A549 (cell line): ENCODE data around the gene DCT. TPM values are rescaled to one million over a fixed set of nuclear protein-coding genes. Genes with fewer than 3 reads are reported as not detected.
A peak's percentile ranks its signal among the peaks of the same experiment; 100 is the strongest.

Experiments
- ATAC-seq, 2 experiments: fragments of 200-7000 bp in 1 of 2; fragments of >200 bp in 1 of 2; cut with Nextera tagmentation in 1 of 2; cut with Tn5 transposase in 1 of 2; 3 replicates each; pipeline versions ENCODE4 v1.8.0 to v1.9.1; 2018 to 2020; ENCODE audit warnings: mild to moderate bottlenecking in 1 of 2, moderate library complexity in 1 of 2
- CTCF ChIA-PET: fragments of 300-600 bp; sonication (Branson Sonifier 250); formaldehyde crosslinking; extraction: SDS; loops from one replicate; lab custom pipeline; 2021; ENCODE audit warnings: antibody characterized with exemption, inconsistent platforms; lab: Yijun Ruan, JAX
- POLR2A ChIA-PET: fragments of 350-600 bp; formaldehyde crosslinking; extraction: SDS; loops from one replicate; lab custom pipeline; 2021; ENCODE audit warnings: antibody characterized with exemption, inconsistent platforms; lab: Yijun Ruan, JAX
- DNase-seq, 2 experiments: peaks; one replicate each; pipeline versions ENCODE4 v3.0.0 to v3.0.0-alpha.2; 2011 to 2016; ENCODE audit warnings: low read depth in 1 of 2, low spot score in 1 of 2
- FAIRE-seq: peaks from 2 replicates; lab custom pipeline; 2011; peaks lifted over from hg19 to GRCh38; lab: Jason Lieb, UNC
- H3K27ac ChIP-seq, 2 experiments: fragments of >200 bp; sonication (Bioruptor Twin); formaldehyde crosslinking; 3 replicates each; pipeline ENCODE4 v1.5.1; 2016 to 2017
- H3K4me1 ChIP-seq: fragments of >200 bp; sonication (Bioruptor Twin); formaldehyde crosslinking; 3 replicates; pipeline ENCODE4 v1.6.1; 2016
- H3K4me2 ChIP-seq: fragments of >200 bp; sonication (Bioruptor Twin); formaldehyde crosslinking; 3 replicates; pipeline ENCODE4 v1.6.1; 2016
- H3K4me3 ChIP-seq: fragments of >200 bp; sonication (Bioruptor Twin); formaldehyde crosslinking; 3 replicates; pipeline ENCODE4 v1.5.1; 2016
- H3K9me3 ChIP-seq: fragments of >200 bp; sonication (Bioruptor Twin); formaldehyde crosslinking; 3 replicates; pipeline ENCODE4 v1.6.1; 2016
- ESRRA ChIP-seq: fragments of 150-350 bp; IDR thresholded peaks from 2 replicates; pipeline ENCODE4 v1.6.1; 2014; ENCODE audit warnings: mild to moderate bottlenecking, low read length, borderline replicate concordance
- NFE2L2 ChIP-seq: fragments of 150-350 bp; conservative IDR thresholded peaks from 2 replicates; pipeline ENCODE4 v1.6.1; 2014; ENCODE audit warnings: low read length
- SMC3 ChIP-seq: fragments of >200 bp; sonication (Bioruptor Twin); formaldehyde crosslinking; IDR thresholded peaks from 3 replicates; pipeline ENCODE4 v1.6.1; 2018; ENCODE audit warnings: inconsistent platforms
- ZFP36 ChIP-seq: fragments of 450-650 bp; IDR thresholded peaks from 2 replicates; pipeline ENCODE4 v1.6.1; 2014; ENCODE audit warnings: borderline replicate concordance; ENCODE audit not compliant: partially characterized antibody
- WGBS: methylation state at CpG from one replicate; pipeline ENCODE4 v1.1.6; 2017; ENCODE audit errors: missing lambda C conversion rate; 5-methylcytosine and 5-hydroxymethylcytosine counted together
- polyA plus RNA-seq, 4 experiments: library from polyadenylated mRNA; depleted of rRNA in 3 of 4; stranded (reverse); fragments of >200 nt; fragmentation: RNase III in 1 of 4; extraction: RNeasy Plus Mini Kit Qiagen cat#74134 plus additional on column Dnase treatment in 1 of 4; gene quantifications; 2 replicates in 3 of 4; 3 replicates in 1 of 4; pipeline ENCODE4 v1.2.3, GENCODE V29; 2011 to 2017

Gene DCT
- polyA plus RNA-seq, 2 of the 4 experiments (the other 2 are of a cell fraction) = 0.03 TPM; not detected in 1

DNA sequence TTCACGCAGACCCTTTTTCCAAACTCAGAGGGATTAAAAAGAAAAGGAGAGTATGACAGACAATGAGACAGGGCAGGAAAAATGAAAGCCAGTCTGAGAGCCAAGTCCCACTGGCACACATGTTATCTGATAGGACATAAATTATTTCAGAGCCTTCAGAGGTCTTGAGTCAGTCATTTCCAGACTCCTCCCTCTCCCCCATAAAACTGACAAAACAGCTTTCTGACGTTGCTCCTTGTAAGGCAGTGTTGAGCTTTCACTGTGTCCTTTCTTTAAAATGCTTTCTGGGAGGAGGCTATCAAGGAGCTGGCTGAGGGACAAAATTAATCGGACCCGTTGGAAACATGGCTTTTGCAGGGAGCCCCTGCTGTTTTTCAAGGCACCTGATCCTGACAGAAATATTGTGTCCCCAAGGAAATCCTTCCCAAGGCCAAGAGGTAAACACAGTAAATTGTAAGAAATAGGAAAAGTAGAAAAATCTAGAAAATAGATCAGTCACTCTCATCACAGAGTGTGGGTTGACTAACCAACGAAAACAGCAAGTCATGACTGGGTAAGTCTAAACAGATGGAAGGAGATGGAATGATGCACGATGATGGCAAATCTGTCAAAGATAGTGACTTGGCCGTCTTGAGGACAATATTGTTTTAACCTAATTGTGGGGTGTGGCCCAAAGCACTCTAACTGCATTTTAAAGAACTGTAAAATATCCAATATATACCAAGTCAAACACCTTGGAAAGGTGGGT, 89.7 kb downstream of the DCT start:
- no peak for TF ChIP-seq ZFP36
- TF ChIP-seq NFE2L2 = peak; percentile 62; the same call in 1 of the 2 replicates
- no peak for TF ChIP-seq ESRRA
- TF ChIP-seq, all 56 proteins: peak for 1
- FAIRE-seq (no peak), DNase-seq (no peak), ATAC-seq (no peak)
- ChIA-PET POLR2A (no interaction called here), CTCF (no interaction called here)
- H3K27ac ChIP-seq = no peak overlapping the region
- no peaks in the 10 kb centered on the region for H3K4me1 ChIP-seq
- no peak overlapping the region for H3K4me2 ChIP-seq
- H3K9me3 ChIP-seq = no peaks in the 10 kb centered on the region
- 44% methylated on average over 7 of the region's 7 CpGs for WGBS
- H3K4me3 ChIP-seq = no peak overlapping the region

DNA sequence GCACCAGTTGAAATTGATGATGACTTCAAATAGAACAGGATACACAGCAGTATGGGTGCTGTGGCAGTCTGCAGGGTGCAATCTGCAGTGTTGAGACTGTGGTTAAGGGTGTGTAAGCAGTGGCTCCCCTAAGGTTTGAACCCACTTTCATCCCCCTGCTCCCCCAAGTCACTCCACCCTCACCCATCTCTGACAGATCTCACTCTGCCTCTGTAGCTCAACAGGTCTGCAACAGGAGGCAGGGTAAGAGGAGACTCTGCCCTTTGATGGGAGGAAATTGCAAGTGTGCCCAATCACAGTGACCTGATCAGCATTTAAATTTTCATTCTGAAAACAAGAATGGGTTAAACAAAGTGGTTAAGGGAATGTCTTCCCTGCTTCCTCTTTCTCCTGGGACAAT, 92.4 kb downstream of the DCT start:
- no peak for FAIRE-seq
- no peak for ATAC-seq
- CTCF ChIA-PET = no interaction called here

More for the DNA sequence above, 92.4 kb downstream of the DCT start:
- no peak for DNase-seq
- no peaks in the 10 kb centered on the region for H3K9me3 ChIP-seq
- H3K4me2 ChIP-seq = no peak overlapping the region
- no peak for TF ChIP-seq SMC3
- TF ChIP-seq, all 56 proteins: peak for 0
- Histone ChIP-seq H3K4me1 (no peaks in the 10 kb centered on the region), H3K4me3 (no peak overlapping the region), H3K27ac (no peak overlapping the region)
- POLR2A ChIA-PET = no interaction called here

Other genes starting within 250 kb of the DCT start
- 19.0 and 24.3 TPM in 2 replicates for gene TGDS, start 116.5 kb upstream of the DCT start, polyA plus RNA-seq (2011; rRNA removed)
- gene TGDS, start 116.5 kb upstream of the DCT start, polyA plus RNA-seq (2017; fragmentation: RNase III; extraction: RNeasy Plus Mini Kit Qiagen cat#74134 plus additional on column Dnase treatment) = 6.7 to 7.3 TPM (median 6.8 TPM) in 3 replicates
- 6.3 and 7.8 TPM in 2 replicates for gene GPR180, start 122.2 kb upstream of the DCT start, polyA plus RNA-seq (2011; rRNA removed)
- 3.4 to 3.8 TPM (median 3.6 TPM) in 3 replicates for gene GPR180, start 122.2 kb upstream of the DCT start, polyA plus RNA-seq (2017; fragmentation: RNase III; extraction: RNeasy Plus Mini Kit Qiagen cat#74134 plus additional on column Dnase treatment)
- gene SOX21, start 232.9 kb upstream of the DCT start, polyA plus RNA-seq (2011; rRNA removed) = 6.1 and 6.9 TPM in 2 replicates
- gene SOX21, start 232.9 kb upstream of the DCT start, polyA plus RNA-seq (2017; fragmentation: RNase III; extraction: RNeasy Plus Mini Kit Qiagen cat#74134 plus additional on column Dnase treatment) = 0.28 to 0.62 TPM (median 0.45 TPM) in 3 replicates